K562 (cell line): ENCODE results near the gene CDK11B. TPM values are rescaled to one million over a fixed set of nuclear protein-coding genes. Genes with fewer than 3 reads are reported as not detected.
A peak's percentile ranks its signal among the peaks of the same experiment; 100 is the strongest.

Experiments
- ATF7 ChIP-seq: fragments of 450-650 bp; IDR thresholded peaks from 2 replicates; pipeline ENCODE4 v1.7.1; 2014; ENCODE audit warnings: mild to moderate bottlenecking, moderate library complexity
- CBFB ChIP-seq: sonication (generic); formaldehyde crosslinking; IDR thresholded peaks from 2 replicates; pipeline ENCODE4 v1.4.0; 2020; ENCODE audit warnings: mild to moderate bottlenecking, missing genetic modification reagents
- CBX1 ChIP-seq: sonication (generic); IDR thresholded peaks from 2 replicates; pipeline ENCODE4 v1.6.1; 2016; ENCODE audit warnings: antibody characterized with exemption, low read depth, mild to moderate bottlenecking
- CTBP1 ChIP-seq: fragments of 450-650 bp; IDR thresholded peaks from 2 replicates; pipeline ENCODE4 v1.6.1; 2016; ENCODE audit warnings: borderline replicate concordance
- ESRRA ChIP-seq: fragments of 450-650 bp; IDR thresholded peaks from 2 replicates; pipeline ENCODE4 v1.6.1; 2014; ENCODE audit warnings: low read depth, mild to moderate bottlenecking, moderate library complexity, borderline replicate concordance
- FIP1L1 ChIP-seq: fragments of 200-400 bp; formaldehyde crosslinking; IDR thresholded peaks from 2 replicates; pipeline ENCODE4 v1.6.1; 2018; ENCODE audit warnings: mild to moderate bottlenecking, low read depth, low read length; ENCODE audit not compliant: poor library complexity, severe bottlenecking
- GABPB2 ChIP-seq: fragments of 250-450 bp; sonication (Bioruptor Pico); conservative IDR thresholded peaks from 2 replicates; pipeline ENCODE4 v1.5.1; 2021; ENCODE audit warnings: mild to moderate bottlenecking
- GTF2A2 ChIP-seq: IDR thresholded peaks from 2 replicates; pipeline ENCODE4 v1.6.1; 2016; ENCODE audit warnings: mild to moderate bottlenecking, missing genetic modification characterization, missing compliant biosample characterization
- HMG20A ChIP-seq: fragments of 450-650 bp; formaldehyde crosslinking; conservative IDR thresholded peaks from 2 replicates; pipeline ENCODE4 v1.4.0; 2020; ENCODE audit warnings: mild to moderate bottlenecking, mixed read lengths
- NFE2L1 ChIP-seq: fragments of 450-650 bp; IDR thresholded peaks from 2 replicates; pipeline ENCODE4 v1.6.1; 2016; ENCODE audit warnings: missing genetic modification characterization, low read depth, mild to moderate bottlenecking, missing compliant biosample characterization, moderate library complexity, borderline replicate concordance
- SPI1 ChIP-seq: IDR thresholded peaks from 2 replicates; pipeline ENCODE4 v1.6.1; 2011; ENCODE audit warnings: low read depth, low read length, control low read depth, borderline replicate concordance
- THRA ChIP-seq: fragments of 450-650 bp; IDR thresholded peaks from 2 replicates; pipeline ENCODE4 v1.6.1; 2017; ENCODE audit warnings: mild to moderate bottlenecking, moderate library complexity
- U2AF2 ChIP-seq: fragments of 200-400 bp; formaldehyde crosslinking; optimal IDR thresholded peaks from 2 replicates; pipeline ENCODE3; 2017; ENCODE audit warnings: low read depth, mild to moderate bottlenecking, low read length
- ZNF121 ChIP-seq: sonication (generic); formaldehyde crosslinking; conservative IDR thresholded peaks from 2 replicates; pipeline ENCODE4 v1.8.0; 2022; ENCODE audit warnings: missing genetic modification reagents
- ZNF165 ChIP-seq: fragments of 250-450 bp; sonication (Bioruptor Pico); IDR thresholded peaks from 2 replicates; pipeline ENCODE4 v1.4.0; 2020; ENCODE audit warnings: borderline replicate concordance
- ZNF24 ChIP-seq: fragments of 450-650 bp; IDR thresholded peaks from 2 replicates; pipeline ENCODE4 v1.6.1; 2016
- ZNF282 ChIP-seq: sonication (generic); formaldehyde crosslinking; IDR thresholded peaks from 2 replicates; pipeline ENCODE4 v1.8.1; 2023; ENCODE audit warnings: missing genetic modification reagents
- ZNF444 ChIP-seq: fragments of 250-450 bp; sonication (Bioruptor Pico); IDR thresholded peaks from 2 replicates; pipeline ENCODE4 v1.4.0; 2020; ENCODE audit warnings: mild to moderate bottlenecking, moderate library complexity
- polyA plus RNA-seq, 8 experiments: library from polyadenylated mRNA; depleted of rRNA in 4 of 8; stranded (reverse) in 5 of 8; unstranded in 3 of 8; fragments of >200 nt; fragmentation: Nextera tagmentation in 2 of 8; fragmentation: Illumina TruSeq in 1 of 8; extraction: Ambion mirVana in 2 of 8; extraction: Trizol in 1 of 8; gene quantifications; 2 replicates each; pipeline versions ENCODE4 v1.2.1 to v1.2.3, GENCODE V29; 2011 to 2014; ENCODE audit warnings: inconsistent platforms in 1 of 8, missing spikeins in 1 of 8
- total RNA-seq, 7 experiments: library from RNA; depleted of rRNA in 6 of 7; stranded (reverse); fragments of >200 nt in 6 of 7; fragmentation: Illumina TruSeq in 2 of 7; extraction: Trizol in 2 of 7; gene quantifications; 2 replicates each; pipeline versions ENCODE4 v1.2.1 to v1.2.3, GENCODE V29; 2011 to 2021; ENCODE audit warnings: low replicate concordance in 1 of 7
- TF ChIP-seq, protein P1 (sequence below): fragments of 250-450 bp; sonication (Bioruptor Pico); IDR thresholded peaks from 2 replicates; pipeline ENCODE4 v1.8.0; 2021; ENCODE audit warnings: moderate library complexity, mild to moderate bottlenecking, inconsistent platforms
- TF ChIP-seq, protein P2 (sequence below), 2 experiments: IDR thresholded peaks; 2 replicates each; pipeline ENCODE4 v1.6.1; 2012; ENCODE audit warnings: improper control_type of control experiment in 2 of 2, low read depth in 2 of 2, low read length in 2 of 2, borderline replicate concordance in 1 of 2
- TF ChIP-seq, protein P3 (sequence below): fragments of 250-450 bp; sonication (Bioruptor Pico); IDR thresholded peaks from 2 replicates; pipeline ENCODE4 v1.4.0; 2020; ENCODE audit warnings: mild to moderate bottlenecking, moderate library complexity

Gene CDK11B
- total and polyA plus RNA-seq, 9 of the 15 experiments (the other 6 are each of a cell fraction or from before 2014, with no cell fraction given): 2.8 to 52.2 (median 19.5) TPM

DNA sequence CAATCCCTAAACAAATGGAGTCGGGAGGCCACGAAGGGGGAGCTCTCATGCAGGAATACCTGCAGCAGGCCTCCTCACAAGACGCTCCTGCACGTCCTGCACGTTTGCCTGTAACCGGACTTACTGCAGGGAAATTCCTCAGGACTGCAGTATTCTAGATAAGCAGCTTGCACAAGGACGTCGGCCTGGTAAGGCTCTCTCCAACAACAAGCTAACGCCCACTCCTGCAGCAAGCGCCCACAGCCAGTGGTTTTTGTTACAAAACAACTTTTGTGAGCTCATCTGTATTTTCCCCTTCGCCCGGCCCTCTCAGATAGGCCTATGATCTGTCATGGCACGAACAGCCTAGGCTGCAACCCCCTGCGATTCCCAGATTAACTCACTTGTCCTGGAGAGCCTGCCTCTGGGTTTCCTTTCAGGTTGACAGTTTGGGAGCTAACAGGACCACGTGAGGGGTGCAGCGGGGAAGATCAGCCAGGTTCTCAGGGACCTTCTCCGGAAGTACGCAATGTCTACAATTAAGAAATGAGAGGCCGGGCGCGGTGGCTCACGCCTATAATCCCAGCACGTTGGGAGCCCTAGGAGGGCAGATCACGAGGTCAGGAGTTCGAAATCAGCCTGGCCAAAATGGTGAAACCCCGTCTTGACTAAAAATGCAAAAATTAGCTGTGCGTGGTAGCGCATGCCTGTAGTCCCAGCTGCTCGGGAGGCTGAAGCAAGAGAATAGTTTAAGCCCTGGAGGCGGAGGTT, 44.4 kb downstream of the CDK11B start (continued):
- TF ChIP-seq CBX1 (no peak), ESRRA (no peak), THRA (no peak), GTF2A2 (tag) (no peak), FIP1L1 (no peak), GABPB2 (CRISPR knock-in tag) (no peak), ZNF282 (CRISPR knock-in tag) (no peak), U2AF2 (no peak), ZNF121 (CRISPR knock-in tag) (no peak), ATF7 (no peak), CBFB (CRISPR knock-in tag) (0 out of 2 replicates have a peak, but pooled peaks have one; percentile 5), ZNF24 (no peak), CTBP1 (no peak), ZNF444 (no peak), NFE2L1 (no peak), SPI1 (no peak), HMG20A (CRISPR knock-in tag) (no peak), ZNF165 (CRISPR knock-in tag) (no peak)
- TF ChIP-seq, protein P1, sequence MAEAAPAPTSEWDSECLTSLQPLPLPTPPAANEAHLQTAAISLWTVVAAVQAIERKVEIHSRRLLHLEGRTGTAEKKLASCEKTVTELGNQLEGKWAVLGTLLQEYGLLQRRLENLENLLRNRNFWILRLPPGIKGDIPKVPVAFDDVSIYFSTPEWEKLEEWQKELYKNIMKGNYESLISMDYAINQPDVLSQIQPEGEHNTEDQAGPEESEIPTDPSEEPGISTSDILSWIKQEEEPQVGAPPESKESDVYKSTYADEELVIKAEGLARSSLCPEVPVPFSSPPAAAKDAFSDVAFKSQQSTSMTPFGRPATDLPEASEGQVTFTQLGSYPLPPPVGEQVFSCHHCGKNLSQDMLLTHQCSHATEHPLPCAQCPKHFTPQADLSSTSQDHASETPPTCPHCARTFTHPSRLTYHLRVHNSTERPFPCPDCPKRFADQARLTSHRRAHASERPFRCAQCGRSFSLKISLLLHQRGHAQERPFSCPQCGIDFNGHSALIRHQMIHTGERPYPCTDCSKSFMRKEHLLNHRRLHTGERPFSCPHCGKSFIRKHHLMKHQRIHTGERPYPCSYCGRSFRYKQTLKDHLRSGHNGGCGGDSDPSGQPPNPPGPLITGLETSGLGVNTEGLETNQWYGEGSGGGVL: no peak
- TF ChIP-seq, protein P2, sequence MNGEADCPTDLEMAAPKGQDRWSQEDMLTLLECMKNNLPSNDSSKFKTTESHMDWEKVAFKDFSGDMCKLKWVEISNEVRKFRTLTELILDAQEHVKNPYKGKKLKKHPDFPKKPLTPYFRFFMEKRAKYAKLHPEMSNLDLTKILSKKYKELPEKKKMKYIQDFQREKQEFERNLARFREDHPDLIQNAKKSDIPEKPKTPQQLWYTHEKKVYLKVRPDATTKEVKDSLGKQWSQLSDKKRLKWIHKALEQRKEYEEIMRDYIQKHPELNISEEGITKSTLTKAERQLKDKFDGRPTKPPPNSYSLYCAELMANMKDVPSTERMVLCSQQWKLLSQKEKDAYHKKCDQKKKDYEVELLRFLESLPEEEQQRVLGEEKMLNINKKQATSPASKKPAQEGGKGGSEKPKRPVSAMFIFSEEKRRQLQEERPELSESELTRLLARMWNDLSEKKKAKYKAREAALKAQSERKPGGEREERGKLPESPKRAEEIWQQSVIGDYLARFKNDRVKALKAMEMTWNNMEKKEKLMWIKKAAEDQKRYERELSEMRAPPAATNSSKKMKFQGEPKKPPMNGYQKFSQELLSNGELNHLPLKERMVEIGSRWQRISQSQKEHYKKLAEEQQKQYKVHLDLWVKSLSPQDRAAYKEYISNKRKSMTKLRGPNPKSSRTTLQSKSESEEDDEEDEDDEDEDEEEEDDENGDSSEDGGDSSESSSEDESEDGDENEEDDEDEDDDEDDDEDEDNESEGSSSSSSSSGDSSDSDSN (IDR thresholded peaks at IDR 0.05; ENCODE audit: borderline replicate concordance in 1 of 2, low read depth in 2 of 2, low read length in 2 of 2): 0 out of 4 replicates have a peak, but pooled peaks of 1 of the 2 experiments have one; percentile 8
- TF ChIP-seq, protein P3, sequence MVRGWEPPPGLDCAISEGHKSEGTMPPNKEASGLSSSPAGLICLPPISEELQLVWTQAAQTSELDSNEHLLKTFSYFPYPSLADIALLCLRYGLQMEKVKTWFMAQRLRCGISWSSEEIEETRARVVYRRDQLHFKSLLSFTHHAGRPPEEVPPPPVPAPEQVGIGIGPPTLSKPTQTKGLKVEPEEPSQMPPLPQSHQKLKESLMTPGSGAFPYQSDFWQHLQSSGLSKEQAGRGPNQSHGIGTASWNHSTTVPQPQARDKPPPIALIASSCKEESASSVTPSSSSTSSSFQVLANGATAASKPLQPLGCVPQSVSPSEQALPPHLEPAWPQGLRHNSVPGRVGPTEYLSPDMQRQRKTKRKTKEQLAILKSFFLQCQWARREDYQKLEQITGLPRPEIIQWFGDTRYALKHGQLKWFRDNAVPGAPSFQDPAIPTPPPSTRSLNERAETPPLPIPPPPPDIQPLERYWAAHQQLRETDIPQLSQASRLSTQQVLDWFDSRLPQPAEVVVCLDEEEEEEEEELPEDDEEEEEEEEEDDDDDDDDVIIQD: no peak
